Mesangial cell (primary cell): Measurements from ENCODE around the gene SCUBE2. TPM values are rescaled to one million over a fixed set of nuclear protein-coding genes. Genes with fewer than 3 reads are reported as not detected.

ENCODE experiments used
- total RNA-seq: library from RNA; depleted of rRNA; stranded (reverse); fragments of >200 nt; gene quantifications from 2 replicates; pipeline ENCODE4 v1.2.3, GENCODE V29; 2015

SCUBE2 gene
- total RNA-seq: 0.25 and 0.33 TPM in 2 replicates

GRCh38 chr11:9091044-9091922 lies at the start of gene SCUBE2:
Gene SCUBE2 (minus strand): TSS chr11:9091599. CDS start chr11:9091528, 71 bp downstream.

DNA sequence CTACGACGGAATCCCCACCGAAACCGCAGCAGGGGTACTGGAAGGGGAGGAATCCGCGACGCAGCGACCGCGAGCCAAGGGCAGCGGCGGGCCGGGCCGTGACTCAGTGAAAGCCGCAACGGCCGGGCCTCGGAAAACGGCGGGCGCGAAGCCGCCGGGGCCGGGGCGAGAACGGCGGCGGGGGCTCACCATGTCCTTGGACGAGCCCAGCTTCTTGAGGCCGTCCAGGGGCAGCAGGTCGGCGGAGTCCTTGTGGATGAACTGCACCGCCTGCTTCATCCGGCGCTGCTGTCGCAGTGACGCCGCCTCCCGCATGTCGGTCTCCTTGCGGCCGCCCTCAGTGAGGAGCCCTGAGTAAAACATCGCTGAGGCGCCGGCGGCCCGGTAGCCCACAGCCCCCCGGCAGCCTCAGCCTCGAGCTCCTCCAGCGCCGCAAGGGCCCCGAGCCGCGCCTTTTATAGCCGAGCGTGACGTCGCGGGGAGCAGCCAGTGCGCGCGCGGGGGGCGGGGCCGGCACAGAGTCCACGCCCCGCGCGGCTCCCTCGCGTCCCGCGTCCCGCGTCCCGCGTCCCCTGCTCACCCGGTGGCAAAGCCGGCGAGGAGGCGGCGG lies 87.7 kb downstream of the SCUBE2 start, which contains the start of gene NRIP3:
NRIP3 (minus strand) TSS at position 429 of the 610 bp plus-strand sequence; CDS start at position 363, 66 bp downstream.

Other genes starting within 250 kb of the SCUBE2 start
- 29.5 and 32.5 TPM in 2 replicates for gene AKIP1, start 180.4 kb downstream of the SCUBE2 start, total RNA-seq
- not detected in 2 replicates for gene C11orf16, start 158.7 kb downstream of the SCUBE2 start, total RNA-seq
- not detected in 2 replicates for gene ASCL3, start 148.6 kb downstream of the SCUBE2 start, total RNA-seq
- 23.5 and 27.4 TPM in 2 replicates for gene TMEM9B, start 127.2 kb downstream of the SCUBE2 start, total RNA-seq
- 3.8 and 16.9 TPM in 2 replicates for gene NRIP3, start 87.6 kb downstream of the SCUBE2 start, total RNA-seq
- 96.3 and 96.5 TPM in 2 replicates for gene DENND5A, start 173.8 kb upstream of the SCUBE2 start, total RNA-seq
- 27.9 and 30.0 TPM in 2 replicates for gene TMEM41B, start 223.0 kb upstream of the SCUBE2 start, total RNA-seq